ENCODE results near the gene PRDM5.

- no peak for TF ChIP-seq BACH1 (IDR thresholded peaks at IDR 0.05; ENCODE audit: borderline replicate concordance)
- no peak for TF ChIP-seq SREBF2 (IDR thresholded peaks at IDR 0.05; ENCODE audit: low read length)
- no peak for TF ChIP-seq SP1 (IDR thresholded peaks at IDR 0.05; ENCODE audit: low read depth, low read length)
- no peak for TF ChIP-seq CBFB (IDR thresholded peaks at IDR 0.05; ENCODE audit: low read depth)
- no peak for TF ChIP-seq CEBPB (IDR thresholded peaks at IDR 0.05; ENCODE audit: borderline replicate concordance in 1 of 2, low read depth in 2 of 2, low read length in 2 of 2)
- TF ChIP-seq POLR2A (IDR thresholded peaks at IDR 0.05; ENCODE audit: low read depth, low read length): no peak
- no peak for TF ChIP-seq EZH2 (IDR thresholded peaks at IDR 0.05; ENCODE audit: borderline replicate concordance, control insufficient read depth, low read depth, low read length)
- no peak for TF ChIP-seq JUND (IDR thresholded peaks at IDR 0.05; ENCODE audit: low read depth, low read length)
Measured at GRCh38 chr4:120694973-120695372, 227.6 kb downstream of the PRDM5 start.
